GM10266 (cell line): ENCODE data around the gene CKLF.
"Not testable (repeated sequence)": the region's sequence is repeated elsewhere in the genome, so short reads cannot be mapped to it uniquely, and the experiment has no call there.

Experiments
- DNase-seq: peaks from one replicate; pipeline ENCODE4 v3.0.0; 2012; ENCODE audit errors: extremely low spot score
- CTCF ChIP-seq: IDR thresholded peaks from 2 replicates; pipeline ENCODE4 v1.5.1; 2012; ENCODE audit warnings: mild to moderate bottlenecking, low read depth; ENCODE audit not compliant: control insufficient read depth, insufficient read depth; ENCODE audit errors: missing control alignments

CKLF gene

GRCh38 chr16:66604376-66605176 is 52.2 kb downstream of the CKLF start, which contains the start of gene CMTM3:
CMTM3 (plus strand) TSS chr16:66604704; CDS start chr16:66604806, 102 bp downstream.
- TF ChIP-seq CTCF: peak; percentile 82
- DNase-seq: peak; percentile 84

- DNase-seq: peak; percentile 75
- no peak for TF ChIP-seq CTCF
Observed at GRCh38 chr16:66605177-66605978, 53.0 kb downstream of the CKLF start.

- no peak for TF ChIP-seq CTCF
- peak; percentile 71 for DNase-seq
Observed at GRCh38 chr16:66605979-66606751, 53.8 kb downstream of the CKLF start.

GRCh38 chr16:66608241-66609138 is 56.1 kb downstream of the CKLF start:
- DNase-seq: peak; percentile 86
- TF ChIP-seq CTCF: peak; percentile 88

GRCh38 chr16:66609139-66609510 is 56.7 kb downstream of the CKLF start:
- DNase-seq: no peak
- no peak for TF ChIP-seq CTCF

- no peak for DNase-seq
- TF ChIP-seq CTCF: no peak
Observed at GRCh38 chr16:66610111-66610820, 57.9 kb downstream of the CKLF start.

GRCh38 chr16:66611911-66612310 is 59.5 kb downstream of the CKLF start:
- not testable (repeated sequence) for DNase-seq
